Measurements from ENCODE around the gene DHX58.
A peak's percentile ranks its signal among the peaks of the same experiment; 100 is the strongest.

GRCh38 chr17:42130310-42130936 is 17.9 kb upstream of the DHX58 start:
- TF ChIP-seq CTCF (IDR thresholded peaks at IDR 0.05; ENCODE audit: low read depth, low read length) (peak; percentile 32), EZH2phosphoT487 (IDR thresholded peaks at IDR 0.05; ENCODE audit: low read depth) (no peak)
